ENCODE data around the gene KRTAP3-3.

The KRTAP3-3 gene

GRCh38 chr17:40980596-40980995 is 13.4 kb downstream of the KRTAP3-3 start:
- no peak for DNase-seq (ENCODE audit: low spot score)
- no peak for TF ChIP-seq CTCF (IDR thresholded peaks at IDR 0.05; ENCODE audit: borderline replicate concordance, control extremely low read depth, extremely low read depth, insufficient read depth, missing control alignments)
- in situ Hi-C loops (cut with MboI; ENCODE audit: low sequenced_read_pairs, unreplicated experiment) = no loop called here

GRCh38 chr17:40980117-40980516 is 13.8 kb downstream of the KRTAP3-3 start:
- DNase-seq (ENCODE audit: low spot score) = no peak
- no peak for TF ChIP-seq CTCF (IDR thresholded peaks at IDR 0.05; ENCODE audit: borderline replicate concordance, control extremely low read depth, extremely low read depth, insufficient read depth, missing control alignments)
- in situ Hi-C loops (cut with MboI; ENCODE audit: low sequenced_read_pairs, unreplicated experiment) = no loop called here

GRCh38 chr17:40978575-40979151 is 15.3 kb downstream of the KRTAP3-3 start:
- DNase-seq (ENCODE audit: low spot score) = no peak
- in situ Hi-C loops (cut with MboI; ENCODE audit: low sequenced_read_pairs, unreplicated experiment) = no loop called here
- TF ChIP-seq CTCF (IDR thresholded peaks at IDR 0.05; ENCODE audit: borderline replicate concordance, control extremely low read depth, extremely low read depth, insufficient read depth, missing control alignments) = no peak

GRCh38 chr17:40975516-40975915 is 18.4 kb downstream of the KRTAP3-3 start:
- no peak for DNase-seq (ENCODE audit: low spot score)
- TF ChIP-seq CTCF (IDR thresholded peaks at IDR 0.05; ENCODE audit: borderline replicate concordance, control extremely low read depth, extremely low read depth, insufficient read depth, missing control alignments) = no peak
- in situ Hi-C loops (cut with MboI; ENCODE audit: low sequenced_read_pairs, unreplicated experiment) = no loop called here

- no peak for TF ChIP-seq CTCF (IDR thresholded peaks at IDR 0.05; ENCODE audit: borderline replicate concordance, control extremely low read depth, extremely low read depth, insufficient read depth, missing control alignments)
- DNase-seq (ENCODE audit: low spot score) = no peak
- in situ Hi-C loops (cut with MboI; ENCODE audit: low sequenced_read_pairs, unreplicated experiment) = no loop called here
Observed at GRCh38 chr17:40974366-40974765, 19.6 kb downstream of the KRTAP3-3 start.

- no peak for DNase-seq (ENCODE audit: low spot score)
- no peak for TF ChIP-seq CTCF (IDR thresholded peaks at IDR 0.05; ENCODE audit: borderline replicate concordance, control extremely low read depth, extremely low read depth, insufficient read depth, missing control alignments)
Observed at GRCh38 chr17:40967582-40967981, 26.4 kb downstream of the KRTAP3-3 start.

More at GRCh38 chr17:40967582-40967981, 26.4 kb downstream of the KRTAP3-3 start:
- in situ Hi-C loops (cut with MboI; ENCODE audit: low sequenced_read_pairs, unreplicated experiment) = no loop called here

Measured in GM13976 (cell line).